Activated T-helper 1 cell treated with Interleukin-2 at 50 U/mL for 16 hours (primary cell): Measurements from ENCODE around the gene HIBADH.
"Not testable (repeated sequence)": the region's sequence is repeated elsewhere in the genome, so short reads cannot be mapped to it uniquely, and the experiment has no call there.

ENCODE experiments used
- DNase-seq: peaks from one replicate; pipeline ENCODE4 v3.0.0-alpha.2; 2020; ENCODE audit warnings: low read depth

Gene HIBADH

DNA sequence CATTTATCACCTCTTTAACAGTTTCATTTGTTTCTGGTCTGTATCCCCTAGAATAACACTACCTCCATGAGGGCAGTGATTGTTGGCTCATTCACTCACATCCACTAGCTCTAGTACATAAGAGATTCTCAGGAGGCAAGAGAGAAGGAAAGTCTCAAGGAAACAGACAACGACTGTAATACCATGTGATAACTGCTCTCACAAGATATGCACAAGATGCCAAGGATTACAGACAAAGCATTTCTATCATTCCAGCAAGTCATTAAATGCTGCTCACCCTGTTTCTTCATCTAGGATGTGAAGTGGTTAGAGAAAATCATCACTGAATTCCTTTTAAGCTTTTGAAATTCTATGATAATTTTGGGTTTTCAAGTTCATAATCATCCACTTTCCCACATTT lies 115.3 kb downstream of the HIBADH start:
- DNase-seq, result no peak

DNA sequence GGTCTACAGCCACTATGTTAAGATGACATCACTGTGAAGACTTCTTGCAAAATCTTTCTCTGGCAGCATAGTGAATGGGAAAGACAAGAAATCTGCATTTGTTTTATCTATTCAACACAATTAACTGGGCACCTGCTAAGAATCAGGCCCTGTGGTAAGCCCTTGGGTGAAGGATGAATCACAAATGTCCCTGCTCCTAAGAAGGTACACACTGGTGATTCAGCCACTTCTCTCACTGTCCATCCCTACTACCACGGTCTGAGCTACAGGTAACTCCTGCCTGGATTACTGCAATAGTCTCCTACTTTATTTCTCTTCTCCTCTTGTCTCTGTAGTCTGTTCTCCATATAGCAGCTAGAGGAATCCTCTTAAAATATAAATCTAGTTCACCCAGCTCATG lies 116.1 kb downstream of the HIBADH start:
- no peak for DNase-seq

- DNase-seq, result no peak
Observed at GRCh38 chr7:27535795-27536194, 126.9 kb downstream of the HIBADH start.

- no peak for DNase-seq
Observed at GRCh38 chr7:27533652-27534081, 129.0 kb downstream of the HIBADH start.

GRCh38 chr7:27532314-27532713 lies 130.4 kb downstream of the HIBADH start:
- no peak for DNase-seq

DNA sequence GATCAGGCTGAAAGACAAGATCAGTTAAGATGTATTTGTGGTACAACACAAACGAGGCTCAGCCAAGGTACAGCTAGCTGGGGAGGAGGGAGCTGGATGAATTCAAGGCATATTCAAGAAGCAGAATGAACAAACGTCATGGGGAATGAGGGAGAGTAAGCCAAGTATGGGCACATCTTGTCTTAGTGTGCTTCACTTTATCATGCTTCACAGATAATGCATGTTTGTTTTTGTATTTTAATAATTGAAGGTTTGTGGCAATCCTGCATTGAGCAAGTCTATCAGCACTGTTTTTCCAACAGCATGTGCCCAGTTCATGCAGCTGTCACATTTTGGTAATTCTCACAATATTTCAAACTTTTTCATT lies 135.4 kb downstream of the HIBADH start:
- no peak for DNase-seq

GRCh38 chr7:27526611-27527347 lies 135.9 kb downstream of the HIBADH start:
- DNase-seq, result no peak

GRCh38 chr7:27526131-27526530 lies 136.6 kb downstream of the HIBADH start:
- no peak for DNase-seq

DNA sequence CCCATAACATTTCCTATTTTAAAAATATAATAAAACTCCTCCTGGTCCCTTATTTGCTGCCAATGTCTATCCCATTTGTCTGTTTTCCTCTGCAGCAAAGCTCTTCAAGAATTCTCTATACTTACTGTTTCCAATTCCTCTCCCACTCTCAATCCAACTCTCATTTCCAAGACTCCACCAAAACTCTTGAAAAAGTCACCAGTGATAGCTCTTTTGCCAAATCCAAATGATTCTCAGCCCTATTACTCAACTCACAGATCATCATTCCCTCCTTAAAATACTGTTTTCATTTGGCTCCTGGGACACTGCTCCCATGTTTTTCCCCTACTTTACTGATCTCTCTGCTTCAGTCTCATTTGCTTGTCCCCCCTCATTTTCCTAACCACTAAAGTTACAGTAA lies 139.4 kb downstream of the HIBADH start:
- DNase-seq, result no peak

GRCh38 chr7:27522566-27522965 lies 140.1 kb downstream of the HIBADH start:
- DNase-seq, result no peak

GRCh38 chr7:27520815-27521790 lies 141.6 kb downstream of the HIBADH start:
- DNase-seq, result no peak

DNA sequence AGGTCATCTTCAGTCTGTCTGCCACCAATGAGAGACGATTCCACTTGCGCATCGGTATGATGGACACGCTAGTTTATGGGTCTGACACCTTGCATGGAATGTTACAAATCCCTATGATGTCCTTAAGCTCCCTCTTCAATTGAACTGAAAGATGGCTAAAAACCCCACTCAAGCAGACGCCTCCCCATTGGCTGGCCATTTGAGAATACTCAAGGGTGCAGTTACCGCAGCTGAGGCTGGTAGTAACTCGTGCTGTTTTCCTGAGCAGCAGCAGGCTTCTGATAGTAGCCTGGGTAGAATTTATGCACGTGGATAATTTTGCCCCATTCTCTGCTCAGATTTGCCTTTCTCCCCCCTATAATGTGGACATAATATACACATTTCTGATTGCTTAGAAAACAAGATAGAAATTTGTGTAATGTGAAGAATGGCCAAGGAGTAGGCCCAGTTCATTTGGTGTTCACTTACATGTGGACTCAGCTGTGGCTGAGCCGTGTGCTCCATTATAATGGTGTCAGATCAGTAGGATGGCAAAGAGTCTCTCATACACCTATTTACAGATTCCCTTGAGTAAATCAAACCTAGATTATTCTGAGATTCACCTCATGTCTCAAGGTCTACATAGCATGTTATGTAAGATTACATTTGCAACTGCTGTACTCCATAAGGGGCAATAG lies 142.8 kb downstream of the HIBADH start:
- DNase-seq, result no peak

GRCh38 chr7:27518561-27519350 lies 143.9 kb downstream of the HIBADH start:
- no peak for DNase-seq

DNA sequence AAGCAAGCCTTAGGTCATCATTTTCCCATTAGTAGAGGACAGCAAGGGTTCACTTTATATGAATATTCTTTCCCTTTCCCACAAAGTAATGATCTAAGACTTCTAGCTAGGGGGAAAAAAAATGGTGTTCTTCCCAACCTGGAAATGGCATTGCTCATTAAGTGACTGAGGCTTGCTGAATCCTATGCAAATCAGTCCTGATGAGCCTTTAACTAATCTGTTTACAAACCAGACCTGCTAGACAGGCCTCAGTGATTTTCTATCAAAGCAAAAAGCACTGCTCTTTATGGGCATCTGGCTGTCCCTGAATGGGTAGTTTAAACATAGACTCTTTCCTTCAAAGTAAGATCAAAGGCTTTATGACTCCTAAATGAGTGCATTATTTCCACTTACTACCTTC lies 146.3 kb downstream of the HIBADH start:
- DNase-seq, result no peak

- no peak for DNase-seq
Observed at GRCh38 chr7:27515933-27516332, 146.8 kb downstream of the HIBADH start.

DNA sequence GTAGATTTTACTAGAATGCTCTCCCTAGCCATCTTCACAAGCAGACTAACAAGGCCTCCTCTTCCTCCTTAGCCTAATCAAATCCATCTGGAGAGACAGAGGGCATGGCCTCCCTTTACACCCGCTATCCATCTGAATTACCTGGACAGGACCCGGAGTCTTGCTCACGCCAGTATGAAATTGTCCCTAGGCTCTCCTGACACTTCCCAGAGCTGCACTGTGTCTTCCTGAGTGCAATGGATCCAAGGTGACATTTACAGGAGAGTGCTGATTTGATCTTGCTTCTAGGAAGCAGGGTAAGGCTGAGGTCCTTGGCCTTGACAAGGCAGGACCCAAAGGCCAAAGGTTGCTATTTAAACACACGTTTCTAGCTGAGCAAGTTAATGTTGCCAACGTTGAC lies 147.8 kb downstream of the HIBADH start:
- no peak for DNase-seq

GRCh38 chr7:27513885-27514284 lies 148.8 kb downstream of the HIBADH start:
- DNase-seq, result no peak

GRCh38 chr7:27511370-27511769 lies 151.3 kb downstream of the HIBADH start:
- not testable (repeated sequence) for DNase-seq

- DNase-seq, result no peak
Observed at GRCh38 chr7:27510541-27510940, 152.1 kb downstream of the HIBADH start.

- not testable (repeated sequence) for DNase-seq
Observed at GRCh38 chr7:27501879-27502278, 160.8 kb downstream of the HIBADH start.

DNA sequence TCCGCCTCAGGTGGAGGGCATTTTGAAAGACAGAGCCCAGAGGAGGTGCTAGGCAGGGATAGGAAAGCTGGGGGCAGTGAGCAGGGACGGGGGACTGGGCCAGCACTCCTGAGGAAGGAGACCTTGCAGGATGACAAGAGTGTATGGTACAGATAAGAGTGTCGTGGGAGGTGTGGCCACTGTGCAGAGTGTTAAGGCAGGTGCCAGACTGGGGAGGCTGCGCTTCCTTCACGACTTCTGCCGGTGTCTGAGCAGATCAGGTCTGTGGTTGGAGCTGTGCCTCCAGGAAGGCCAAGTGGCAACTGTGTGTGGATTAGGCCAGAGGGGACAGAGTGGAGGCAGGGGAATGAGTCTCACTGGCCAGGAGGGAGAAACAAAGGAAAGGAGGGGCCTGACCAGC lies 161.7 kb downstream of the HIBADH start:
- no peak for DNase-seq

GRCh38 chr7:27492224-27492623 lies 170.5 kb downstream of the HIBADH start:
- no peak for DNase-seq
